ENCODE measurements around the gene HSPB8.

GRCh38 chr12:119130523-119130922, 48.2 kb upstream of the HSPB8 start:
- TF ChIP-seq CTCF (IDR thresholded peaks at IDR 0.05) (no peak), POLR2AphosphoS5 (IDR thresholded peaks at IDR 0.05) (no peak), POLR2A (IDR thresholded peaks at IDR 0.05) (no peak), EP300 (IDR thresholded peaks at IDR 0.05) (no peak)
